ENCODE results near the gene IKBKE.

IKBKE gene

DNA sequence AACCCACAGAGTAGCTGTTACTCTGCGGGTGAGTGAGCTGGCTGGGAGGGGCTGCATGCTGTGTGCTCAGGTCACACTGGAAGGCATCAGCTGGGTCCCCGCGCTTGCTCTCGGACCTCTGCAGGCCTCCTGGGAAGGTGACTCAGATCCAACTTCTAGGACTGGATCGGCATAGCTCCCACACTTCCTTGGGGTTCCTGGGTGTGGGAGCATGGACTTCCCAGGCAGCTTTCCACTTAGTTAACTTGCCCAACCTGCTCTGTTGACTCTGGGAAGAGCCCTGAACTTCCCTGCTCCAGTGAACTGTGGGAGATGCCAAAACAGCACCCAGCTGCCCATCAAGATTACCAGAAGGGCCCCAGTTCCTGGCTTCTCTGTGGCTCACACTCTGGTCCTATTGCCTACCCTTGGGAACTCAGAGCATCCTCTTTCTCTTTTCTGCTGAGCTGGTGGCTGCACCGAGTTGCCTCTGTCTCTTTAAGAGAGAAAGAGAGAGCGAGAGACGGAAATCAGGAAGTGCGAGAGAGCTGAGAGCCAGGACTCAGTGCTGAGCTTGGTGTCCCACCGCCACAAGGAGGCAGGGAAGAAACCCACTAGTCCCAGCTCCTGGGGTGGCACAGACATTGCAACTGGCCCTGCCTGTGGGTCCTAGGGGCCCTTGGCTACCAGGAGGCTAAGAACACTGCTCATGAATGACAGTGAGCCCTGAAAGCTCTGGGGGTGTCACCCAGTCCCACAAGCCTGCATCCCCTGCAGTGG, at the start of gene IKBKE:
Gene IKBKE, plus strand, starts transcription at position 544 of the 759 bp plus-strand sequence. CDS start 2,752 bp downstream, outside the sequence.
- DNase-seq (ENCODE audit: low spot score in 2 of 2) (peak in 1 of 2 donors; percentile 29), ATAC-seq (replicated peaks; ENCODE audit: extremely low read depth, poor library complexity, severe bottlenecking) (peak; percentile 66)
- H3K27ac Mint-ChIP-seq (ENCODE audit: low read depth) = peak within 1 kb of the TSS; percentile 82
- peaks cover 31% of the 10 kb centered on the region for H3K36me3 Mint-ChIP-seq (ENCODE audit: insufficient read depth)
- H3K27me3 Mint-ChIP-seq = no peaks in the 10 kb centered on the region
- peaks cover 76% of the 10 kb centered on the region for H3K4me1 Mint-ChIP-seq
- peak within 1 kb of the TSS; percentile 91 for H3K4me3 Mint-ChIP-seq
- H3K9me3 Mint-ChIP-seq = no peaks in the 10 kb centered on the region

DNA sequence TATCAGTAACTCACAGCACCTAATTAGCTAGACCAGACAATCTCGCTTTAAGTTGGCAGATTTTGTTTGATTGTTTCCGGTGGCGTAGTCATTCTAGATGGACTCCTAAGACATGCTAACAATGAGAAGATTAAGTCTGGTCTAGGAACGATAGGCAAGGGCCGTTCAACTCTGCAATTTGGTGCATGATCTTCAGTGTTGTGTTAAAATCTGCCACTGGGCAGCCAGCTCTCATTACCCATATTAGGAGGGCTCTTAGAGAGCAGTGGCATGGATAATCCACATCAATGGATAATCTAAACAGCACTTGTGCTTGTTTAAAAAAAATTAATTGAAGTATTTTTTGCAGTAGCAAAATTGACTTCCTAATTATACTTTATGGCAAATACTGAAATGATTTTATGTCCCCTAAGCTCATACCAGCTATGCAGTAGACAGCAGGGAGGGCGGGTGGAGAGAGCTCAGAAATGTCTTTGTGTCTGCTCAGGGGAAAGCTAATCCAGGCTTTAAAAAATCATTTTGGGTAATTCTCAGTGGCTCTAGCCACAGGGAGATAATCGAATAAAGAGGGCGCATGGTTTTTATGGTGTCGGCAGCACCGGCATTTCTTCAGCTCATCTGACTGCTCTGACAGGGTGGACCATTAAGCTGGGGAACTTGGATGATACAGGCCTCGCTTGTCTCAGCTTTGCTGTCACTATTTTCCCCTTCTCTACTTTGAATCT, 48.5 kb upstream of the IKBKE start:
- Mint-ChIP-seq H3K4me1 (no peaks in the 10 kb centered on the region), H3K27ac (ENCODE audit: low read depth) (no peak overlapping the region), H3K27me3 (no peaks in the 10 kb centered on the region), H3K36me3 (ENCODE audit: insufficient read depth) (peaks cover 16% of the 10 kb centered on the region), H3K9me3 (no peaks in the 10 kb centered on the region), H3K4me3 (no peak overlapping the region)
- no peak for ATAC-seq (replicated peaks; ENCODE audit: extremely low read depth, poor library complexity, severe bottlenecking)
- no peak for DNase-seq (ENCODE audit: low spot score in 2 of 2)

DNA sequence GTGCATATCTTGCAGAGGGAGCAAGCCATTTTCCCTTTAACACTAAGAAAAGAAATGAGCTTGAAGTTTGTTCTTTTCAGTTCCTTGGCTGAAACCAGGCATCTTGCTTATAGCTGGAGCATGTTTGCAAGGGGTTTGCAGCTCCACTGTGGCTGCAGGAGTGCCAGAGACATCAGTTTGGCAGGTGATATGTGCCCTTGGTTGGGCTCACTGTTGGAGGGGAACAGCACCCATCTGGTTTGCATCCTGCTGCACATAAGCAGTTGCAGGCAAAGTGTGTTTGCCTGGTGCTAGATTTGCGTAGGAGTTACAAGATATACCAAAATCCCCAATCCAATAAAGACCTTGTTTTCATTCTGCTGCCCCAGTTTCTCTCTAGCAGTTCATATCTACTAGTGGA, 47.8 kb upstream of the IKBKE start:
- Mint-ChIP-seq H3K4me3 (no peak overlapping the region), H3K27me3 (no peaks in the 10 kb centered on the region), H3K4me1 (no peaks in the 10 kb centered on the region), H3K27ac (ENCODE audit: low read depth) (no peak overlapping the region), H3K9me3 (no peaks in the 10 kb centered on the region), H3K36me3 (ENCODE audit: insufficient read depth) (peaks cover 13% of the 10 kb centered on the region)
- ATAC-seq (replicated peaks; ENCODE audit: extremely low read depth, poor library complexity, severe bottlenecking) (no peak), DNase-seq (ENCODE audit: low spot score in 2 of 2) (no peak)

DNA sequence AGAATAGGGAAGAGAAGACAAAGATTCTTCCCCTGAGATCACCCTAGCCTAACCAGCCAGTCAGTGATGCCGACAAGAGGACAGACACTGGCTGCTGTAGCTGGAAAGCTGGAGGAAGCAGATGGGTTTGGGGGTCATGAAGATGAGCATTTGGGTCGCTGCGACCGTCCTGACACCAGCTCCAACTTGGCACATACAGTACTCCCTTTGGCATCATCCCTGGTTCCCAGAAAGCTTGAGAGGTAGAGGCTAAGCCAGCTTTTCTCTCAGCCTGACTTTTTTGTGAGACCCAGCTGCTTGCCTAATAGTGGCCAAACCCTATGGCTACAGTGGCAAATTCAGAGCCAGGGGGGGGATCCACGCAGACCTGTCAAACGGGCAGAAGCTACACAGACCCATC, 43.0 kb upstream of the IKBKE start:
- ATAC-seq (replicated peaks; ENCODE audit: extremely low read depth, poor library complexity, severe bottlenecking) (no peak), DNase-seq (ENCODE audit: low spot score in 2 of 2) (no peak)
- Mint-ChIP-seq H3K27me3 (no peaks in the 10 kb centered on the region), H3K27ac (ENCODE audit: low read depth) (no peak overlapping the region), H3K36me3 (ENCODE audit: insufficient read depth) (peaks cover 12% of the 10 kb centered on the region), H3K4me3 (no peak overlapping the region), H3K4me1 (no peaks in the 10 kb centered on the region), H3K9me3 (no peaks in the 10 kb centered on the region)

DNA sequence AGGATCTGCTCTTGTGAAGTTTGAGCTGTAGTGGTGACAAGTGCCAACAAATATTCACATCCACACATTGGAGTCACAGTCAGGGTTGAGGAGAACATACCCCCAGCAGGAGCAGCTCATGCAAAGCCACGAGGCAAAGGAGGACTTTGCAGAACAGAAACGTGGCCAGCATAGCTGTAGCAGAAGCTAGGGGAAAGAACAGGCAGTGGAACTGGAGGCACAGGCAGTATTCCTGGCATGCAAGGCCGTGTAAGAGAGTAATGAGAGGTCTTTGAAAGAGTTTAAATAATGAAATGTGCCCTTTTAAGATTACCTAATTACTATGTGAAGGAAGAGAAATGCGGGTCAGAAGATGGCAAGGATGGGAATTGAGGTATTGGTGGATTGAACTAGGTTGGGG, 40.9 kb upstream of the IKBKE start:
- Mint-ChIP-seq H3K9me3 (no peaks in the 10 kb centered on the region), H3K27ac (ENCODE audit: low read depth) (no peak overlapping the region), H3K4me1 (no peaks in the 10 kb centered on the region), H3K27me3 (no peaks in the 10 kb centered on the region), H3K36me3 (ENCODE audit: insufficient read depth) (peaks cover 11% of the 10 kb centered on the region), H3K4me3 (no peak overlapping the region)
- DNase-seq (ENCODE audit: low spot score in 2 of 2) (no peak), ATAC-seq (replicated peaks; ENCODE audit: extremely low read depth, poor library complexity, severe bottlenecking) (no peak)

DNA sequence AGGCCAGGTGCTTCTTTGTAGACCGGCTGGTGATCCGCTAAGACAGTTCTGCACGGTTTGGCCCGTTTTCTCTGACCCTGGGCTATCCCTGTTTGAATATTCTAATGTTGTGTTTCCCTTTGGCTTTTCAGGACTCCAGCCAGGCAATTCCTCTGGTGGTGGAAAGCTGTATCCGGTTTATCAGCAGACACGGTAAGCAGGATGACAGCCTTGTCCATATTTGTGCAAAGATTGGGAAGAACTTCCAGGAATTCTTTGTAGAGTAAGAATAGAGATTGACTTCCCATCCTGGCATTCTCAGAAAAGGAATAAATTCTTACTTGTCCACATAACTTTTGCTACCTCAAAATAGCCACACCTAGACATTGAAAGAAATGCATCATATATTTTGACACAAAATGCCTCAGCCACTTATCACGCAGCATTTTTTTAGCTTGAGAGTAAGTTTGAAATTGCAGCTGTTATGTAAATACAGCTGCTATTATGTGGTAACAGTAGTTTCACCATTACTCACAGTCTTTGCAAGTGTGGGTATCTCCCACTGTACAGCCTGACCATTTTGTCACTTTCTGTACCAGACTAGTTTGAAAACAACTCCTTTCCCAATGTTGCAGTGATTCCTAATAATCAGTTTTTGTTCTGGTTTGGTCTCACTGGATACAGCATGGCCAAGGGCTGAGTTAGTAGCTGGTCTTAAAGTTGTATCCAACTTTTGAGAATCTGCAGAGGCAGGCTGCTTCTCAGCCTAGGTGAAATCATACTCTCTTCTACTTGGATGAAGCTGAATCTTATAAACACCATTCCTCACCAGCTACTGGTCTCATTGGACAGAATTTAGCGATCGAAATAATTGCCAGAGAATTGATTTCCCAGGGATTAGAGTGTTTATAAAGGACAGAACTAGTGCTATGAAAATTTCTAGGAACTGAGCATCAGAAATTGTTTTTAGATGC, 40.0 kb upstream of the IKBKE start:
- ATAC-seq (replicated peaks; ENCODE audit: extremely low read depth, poor library complexity, severe bottlenecking) (no peak), DNase-seq (ENCODE audit: low spot score in 2 of 2) (no peak)
- H3K27ac Mint-ChIP-seq (ENCODE audit: low read depth) = no peak overlapping the region
- no peak overlapping the region for H3K4me3 Mint-ChIP-seq
- no peaks in the 10 kb centered on the region for H3K27me3 Mint-ChIP-seq
- H3K4me1 Mint-ChIP-seq = no peaks in the 10 kb centered on the region
- H3K36me3 Mint-ChIP-seq (ENCODE audit: insufficient read depth) = peaks cover 11% of the 10 kb centered on the region
- H3K9me3 Mint-ChIP-seq = no peaks in the 10 kb centered on the region

DNA sequence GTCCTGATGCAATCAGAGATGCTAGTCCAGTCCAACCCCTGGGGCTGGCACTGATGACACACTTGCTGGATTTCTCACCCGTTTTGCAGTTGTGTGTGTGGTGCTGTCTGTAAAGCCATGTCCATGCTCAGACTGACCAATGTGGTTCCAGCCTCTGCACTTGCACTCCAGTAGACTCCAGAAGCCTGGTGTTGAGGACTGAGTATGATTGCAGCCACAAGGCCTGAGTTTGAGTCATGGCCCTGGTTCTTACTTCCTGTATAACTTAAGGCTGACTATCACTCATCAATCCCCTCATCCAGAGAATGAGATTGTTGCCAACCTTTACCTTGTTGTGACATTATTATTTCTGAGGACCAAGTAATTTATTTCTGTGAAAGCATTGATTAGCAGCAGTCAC, 34.8 kb upstream of the IKBKE start:
- Mint-ChIP-seq H3K27me3 (no peaks in the 10 kb centered on the region), H3K4me3 (no peak overlapping the region), H3K4me1 (no peaks in the 10 kb centered on the region), H3K27ac (ENCODE audit: low read depth) (no peak overlapping the region), H3K36me3 (ENCODE audit: insufficient read depth) (peaks cover 19% of the 10 kb centered on the region), H3K9me3 (no peaks in the 10 kb centered on the region)
- DNase-seq (ENCODE audit: low spot score in 2 of 2) = no peak
- ATAC-seq (replicated peaks; ENCODE audit: extremely low read depth, poor library complexity, severe bottlenecking) = no peak

DNA sequence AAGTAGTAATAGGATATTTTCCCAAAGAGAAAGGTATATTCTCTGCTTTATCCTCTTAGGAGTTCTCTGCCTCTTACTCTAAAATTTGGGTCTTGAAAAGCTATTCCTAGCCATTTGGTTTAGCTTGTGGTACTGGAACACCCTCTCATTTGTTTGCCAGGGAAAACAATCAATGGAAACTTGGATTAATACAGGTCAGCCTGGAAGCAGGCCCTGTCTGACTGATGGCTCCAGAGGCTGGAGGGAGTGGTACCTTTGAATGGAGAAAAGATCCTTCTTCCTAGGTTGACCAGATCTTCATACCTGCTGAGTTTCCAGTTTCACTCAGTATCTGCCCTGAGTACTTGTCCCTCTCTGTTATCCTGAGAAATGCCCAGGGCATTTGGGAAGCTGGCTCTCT, 31.7 kb upstream of the IKBKE start:
- DNase-seq (ENCODE audit: low spot score in 2 of 2) (no peak), ATAC-seq (replicated peaks; ENCODE audit: extremely low read depth, poor library complexity, severe bottlenecking) (no peak)
- H3K27me3 Mint-ChIP-seq = no peaks in the 10 kb centered on the region
- no peak overlapping the region for H3K27ac Mint-ChIP-seq (ENCODE audit: low read depth)
- peaks cover 18% of the 10 kb centered on the region for H3K36me3 Mint-ChIP-seq (ENCODE audit: insufficient read depth)
- H3K9me3 Mint-ChIP-seq = no peaks in the 10 kb centered on the region
- no peak overlapping the region for H3K4me3 Mint-ChIP-seq
- no peaks in the 10 kb centered on the region for H3K4me1 Mint-ChIP-seq

DNA sequence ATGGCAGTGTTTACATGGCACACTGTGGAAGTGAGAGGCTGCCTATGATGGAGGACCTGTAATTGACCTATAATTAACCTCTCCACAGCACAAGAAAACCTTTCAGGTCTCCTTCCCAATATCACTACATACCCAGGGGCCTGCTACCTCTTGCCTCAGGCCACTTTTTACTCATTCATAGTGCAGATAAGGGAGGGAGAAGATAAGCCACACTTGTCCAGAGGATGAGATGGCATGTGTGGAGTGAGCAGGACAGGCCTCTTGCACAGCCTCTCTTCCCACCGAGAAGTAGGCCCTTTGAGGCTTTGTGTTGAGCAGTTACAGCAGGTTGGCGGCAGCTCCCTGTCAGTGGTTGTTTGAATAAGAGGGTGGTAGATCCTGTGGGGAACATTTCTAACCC, 31.1 kb upstream of the IKBKE start:
- Mint-ChIP-seq H3K27ac (ENCODE audit: low read depth) (peak overlapping the region; percentile 41), H3K27me3 (no peaks in the 10 kb centered on the region), H3K4me3 (no peak overlapping the region), H3K4me1 (no peaks in the 10 kb centered on the region), H3K9me3 (no peaks in the 10 kb centered on the region), H3K36me3 (ENCODE audit: insufficient read depth) (peaks cover 18% of the 10 kb centered on the region)
- DNase-seq (ENCODE audit: low spot score in 2 of 2) = no peak
- ATAC-seq (replicated peaks; ENCODE audit: extremely low read depth, poor library complexity, severe bottlenecking) = no peak

DNA sequence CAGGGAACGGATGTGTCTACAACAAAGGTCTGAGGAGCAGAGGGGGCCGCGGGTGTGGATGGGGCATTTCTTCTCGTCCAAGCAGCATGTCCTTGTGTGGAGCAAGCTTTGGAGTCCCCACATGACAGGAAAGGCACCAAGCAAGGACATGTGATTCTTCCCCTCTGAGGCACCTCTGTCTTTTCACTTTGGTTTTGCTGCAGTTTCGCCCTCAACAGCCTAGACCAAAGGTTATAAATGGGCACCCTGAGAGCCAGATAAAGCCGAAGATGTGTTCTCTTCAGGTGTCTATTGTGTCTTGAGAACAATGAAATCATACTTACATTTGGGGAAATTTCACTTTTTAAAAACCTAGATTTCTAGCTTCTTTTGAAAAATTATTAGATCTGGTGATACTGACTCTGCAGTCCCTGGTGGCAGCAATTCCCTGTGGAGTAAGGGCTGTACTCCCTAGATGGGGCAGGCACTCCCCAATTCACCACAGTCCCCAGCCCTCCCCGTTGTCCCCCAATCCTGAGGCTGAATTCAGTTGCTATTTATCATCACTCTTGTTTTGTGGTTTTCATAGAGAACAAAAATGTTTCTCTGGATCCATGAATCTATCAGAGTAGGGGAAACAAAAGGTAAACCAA, 28.8 kb upstream of the IKBKE start:
- no peaks in the 10 kb centered on the region for H3K9me3 Mint-ChIP-seq
- no peak overlapping the region for H3K27ac Mint-ChIP-seq (ENCODE audit: low read depth)
- no peaks in the 10 kb centered on the region for H3K27me3 Mint-ChIP-seq
- ATAC-seq (replicated peaks; ENCODE audit: extremely low read depth, poor library complexity, severe bottlenecking) = no peak
- no peak for DNase-seq (ENCODE audit: low spot score in 2 of 2)
- H3K4me1 Mint-ChIP-seq = no peaks in the 10 kb centered on the region
- H3K36me3 Mint-ChIP-seq (ENCODE audit: insufficient read depth) = peaks cover 18% of the 10 kb centered on the region
- no peak overlapping the region for H3K4me3 Mint-ChIP-seq

DNA sequence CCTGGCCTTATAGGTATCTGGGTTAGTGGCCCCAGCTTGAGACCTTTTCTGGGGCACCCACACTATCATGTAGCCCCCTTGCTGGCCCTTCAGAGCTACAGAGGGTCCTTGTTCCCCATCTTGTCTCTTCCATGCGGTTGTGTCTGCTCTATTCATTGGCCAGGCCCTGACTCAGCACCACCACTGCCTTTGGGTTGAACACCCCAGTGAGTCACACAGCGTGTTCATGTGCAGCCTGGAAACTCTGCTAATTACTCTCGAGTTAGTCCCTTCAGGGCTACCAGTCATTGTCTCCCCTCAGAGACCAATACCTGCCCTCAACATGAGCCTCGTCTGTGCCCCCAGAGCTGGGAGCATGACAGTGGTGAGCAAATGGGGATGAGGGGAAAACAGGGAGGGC, 28.2 kb upstream of the IKBKE start:
- H3K27me3 Mint-ChIP-seq = no peaks in the 10 kb centered on the region
- H3K27ac Mint-ChIP-seq (ENCODE audit: low read depth) = no peak overlapping the region
- no peak overlapping the region for H3K4me3 Mint-ChIP-seq
- H3K9me3 Mint-ChIP-seq = no peaks in the 10 kb centered on the region
- H3K36me3 Mint-ChIP-seq (ENCODE audit: insufficient read depth) = peaks cover 18% of the 10 kb centered on the region
- DNase-seq (ENCODE audit: low spot score in 2 of 2) (no peak), ATAC-seq (replicated peaks; ENCODE audit: extremely low read depth, poor library complexity, severe bottlenecking) (no peak)
- H3K4me1 Mint-ChIP-seq = no peaks in the 10 kb centered on the region

DNA sequence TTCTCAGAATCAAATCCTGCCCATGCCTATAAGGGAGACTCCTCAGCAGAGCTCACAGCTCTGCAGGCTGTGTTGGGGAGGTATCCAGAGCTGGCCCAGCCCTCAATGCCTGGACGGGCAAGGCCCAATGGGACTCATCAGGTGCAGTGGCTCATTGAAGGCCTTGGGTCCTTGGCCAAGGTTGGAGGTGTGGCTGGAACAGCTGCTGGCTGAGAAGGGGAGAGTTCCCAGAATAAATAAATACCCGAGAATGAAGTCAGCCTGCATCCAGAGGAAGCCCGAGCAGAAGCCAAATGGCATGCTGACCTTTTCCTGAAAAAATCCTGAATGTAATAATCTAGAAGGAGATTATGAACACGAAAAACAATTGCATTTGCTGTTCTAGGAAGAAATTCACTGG, 25.2 kb upstream of the IKBKE start:
- H3K4me3 Mint-ChIP-seq = no peak overlapping the region
- H3K27me3 Mint-ChIP-seq = no peaks in the 10 kb centered on the region
- H3K9me3 Mint-ChIP-seq = no peaks in the 10 kb centered on the region
- no peak overlapping the region for H3K27ac Mint-ChIP-seq (ENCODE audit: low read depth)
- DNase-seq (ENCODE audit: low spot score in 2 of 2) (no peak), ATAC-seq (replicated peaks; ENCODE audit: extremely low read depth, poor library complexity, severe bottlenecking) (no peak)
- H3K36me3 Mint-ChIP-seq (ENCODE audit: insufficient read depth) = peaks cover 13% of the 10 kb centered on the region
- H3K4me1 Mint-ChIP-seq = no peaks in the 10 kb centered on the region
